H1 (cell line): ENCODE data around the gene EPN2. TPM values are rescaled to one million over a fixed set of nuclear protein-coding genes. Genes with fewer than 3 reads are reported as not detected.

Experiments
- BACH1 ChIP-seq: IDR thresholded peaks from 2 replicates; pipeline ENCODE4 v1.6.1; 2012; ENCODE audit warnings: low read length, improper control_type of control experiment
- CBX8 ChIP-seq: fragments of 300-800, 300-1000 bp; sonication (generic); IDR thresholded peaks from 2 replicates; pipeline ENCODE4 v1.7.1; 2016; ENCODE audit warnings: low read depth, low read length, borderline replicate concordance
- CHD7 ChIP-seq: fragments of 300-600 bp; sonication (generic); IDR thresholded peaks from 2 replicates; pipeline ENCODE4 v1.7.1; 2012; ENCODE audit warnings: low read length, moderate library complexity, mild to moderate bottlenecking, inconsistent platforms; ENCODE audit not compliant: insufficient replicate concordance
- FOSL1 ChIP-seq: IDR thresholded peaks from 2 replicates; pipeline ENCODE4 v1.6.1; 2011; ENCODE audit warnings: mild to moderate bottlenecking, low read depth, low read length, moderate library complexity; ENCODE audit not compliant: insufficient read depth
- GABPA ChIP-seq: IDR thresholded peaks from 2 replicates; pipeline ENCODE4 v1.6.1; 2011; ENCODE audit warnings: mild to moderate bottlenecking, low read length, moderate library complexity, borderline replicate concordance; ENCODE audit not compliant: insufficient read depth
- GTF2F1 ChIP-seq: IDR thresholded peaks from 2 replicates; pipeline ENCODE4 v1.6.1; 2012; ENCODE audit warnings: low read depth, low read length, improper control_type of control experiment, borderline replicate concordance
- JUND ChIP-seq: IDR thresholded peaks from 2 replicates; pipeline ENCODE4 v1.6.1; 2011; ENCODE audit warnings: mild to moderate bottlenecking, improper control_type of control experiment, low read length
- KDM4A ChIP-seq: IDR thresholded peaks from one replicate; pipeline ENCODE4 v1.7.1; 2012; ENCODE audit warnings: low read depth, mild to moderate bottlenecking, moderate library complexity, low read length, inconsistent platforms; ENCODE audit not compliant: severe bottlenecking
- MAFK ChIP-seq: IDR thresholded peaks from 2 replicates; pipeline ENCODE4 v1.6.1; 2012; ENCODE audit warnings: low read depth, mild to moderate bottlenecking, improper control_type of control experiment, low read length
- PHF8 ChIP-seq: fragments of 200-600 bp; sonication (generic); conservative IDR thresholded peaks from 2 replicates; pipeline ENCODE4 v1.7.1; 2012; ENCODE audit warnings: low read depth, mild to moderate bottlenecking, inconsistent platforms, low read length, moderate library complexity
- POLR2A ChIP-seq, 2 experiments: IDR thresholded peaks; 1 replicate in 1 of 2; 2 replicates in 1 of 2; pipeline ENCODE4 v1.6.1; 2011; ENCODE audit warnings: low read depth in 2 of 2, low read length in 2 of 2, mild to moderate bottlenecking in 2 of 2; ENCODE audit errors: control extremely low read depth in 1 of 2
- RBBP5 ChIP-seq: IDR thresholded peaks from 2 replicates; pipeline ENCODE4 v1.7.1; 2012; ENCODE audit warnings: low read depth, mild to moderate bottlenecking, inconsistent platforms, low read length, moderate library complexity, borderline replicate concordance
- TCF12 ChIP-seq: IDR thresholded peaks from 2 replicates; pipeline ENCODE4 v1.6.1; 2011; ENCODE audit warnings: low read depth, mild to moderate bottlenecking, low read length
- polyA plus RNA-seq, 7 experiments: library from polyadenylated mRNA; depleted of rRNA in 3 of 7; stranded (reverse) in 5 of 7; unstranded in 2 of 7; fragments of >200 nt in 5 of 7; fragments of 200-250 nt in 2 of 7; gene quantifications; 1 replicate in 5 of 7; 2 replicates in 1 of 7; 4 replicates in 1 of 7; pipeline versions ENCODE4 v1.2.1 to v1.2.3, GENCODE V29; 2011 to 2013; ENCODE audit warnings: missing spikeins in 2 of 7, mixed read lengths in 2 of 7
- total RNA-seq: library from RNA; stranded (reverse); fragmentation: NEBNext Ultra II Directional; extraction: Animal tissue kit (Norgen Biotek cat#: 25700); gene quantifications from 2 replicates; pipeline ENCODE4 v1.2.1, GENCODE V29; 2021

EPN2 gene
- total and polyA plus RNA-seq, 2 of the 8 experiments (the other 6 are each of a cell fraction or from before 2014, with no cell fraction given) = 28.7 to 55.8 TPM

DNA sequence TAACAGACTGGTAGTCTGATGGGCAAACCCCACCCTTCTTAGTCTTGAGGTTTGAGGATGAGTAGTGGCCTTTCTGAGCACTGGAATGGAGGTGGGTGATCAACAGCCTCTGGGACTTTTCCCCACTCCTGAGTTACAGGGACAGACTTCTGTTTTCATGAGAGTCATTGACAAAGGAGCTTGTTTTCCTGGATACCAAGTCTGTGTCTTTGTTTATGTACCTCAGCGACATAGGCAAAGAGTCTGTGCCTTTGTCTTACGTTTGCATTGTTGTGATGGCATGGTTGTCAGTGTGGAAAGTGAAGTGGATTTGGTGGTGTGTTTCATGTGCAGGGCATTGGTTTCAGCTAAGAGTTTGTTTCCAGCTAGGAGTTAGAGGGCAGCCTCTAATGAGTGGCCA, 17.5 kb downstream of the EPN2 start (continued):
- TF ChIP-seq CHD7 (no peak), RBBP5 (no peak), FOSL1 (no peak), BACH1 (no peak), CBX8 (no peak), KDM4A (no peak), POLR2A (IDR thresholded peaks at IDR 0.05; ENCODE audit: control extremely low read depth in 1 of 2, low read depth in 2 of 2, low read length in 2 of 2) (no peak), TCF12 (no peak), GTF2F1 (no peak), PHF8 (no peak), MAFK (no peak), JUND (no peak), GABPA (no peak)
